Stimulated activated CD8-positive, alpha-beta memory T cell treated with anti-CD3 and anti-CD28 coated beads, Interleukin-7, amount 100 ng/mL, for 1 hour (primary cell): Measurements from ENCODE around the gene MOCS3.

Source experiments
- DNase-seq, 2 donors: peaks; one replicate each; pipeline ENCODE4 v3.0.0-alpha.2; 2020; ENCODE audit warnings: low read depth in 2 of 2

MOCS3 gene

GRCh38 chr20:51012357-51012756, 53.7 kb downstream of the MOCS3 start:
- no peak for DNase-seq
